GM12878 (cell line): ENCODE data around the gene SV2B. TPM values are rescaled to one million over a fixed set of nuclear protein-coding genes. Genes with fewer than 3 reads are reported as not detected.

ENCODE experiments used
- ATAC-seq: fragments of 200-7000 bp; cut with Tn5 transposase; 3 replicates; pipeline ENCODE4 v1.9.1; 2020; ENCODE audit warnings: mild to moderate bottlenecking, moderate library complexity
- BruUV-seq: library from RNA; stranded (reverse); fragments of 400-500 nt; replicated peaks from 2 replicates; lab custom pipeline; 2021; lab: Mats Ljungman, UMichigan
- CTCF ChIA-PET: fragments of 300-600 bp; sonication (Branson Sonifier 250); formaldehyde crosslinking; extraction: SDS; loops from one replicate; lab custom pipeline; 2021; ENCODE audit warnings: inconsistent platforms; lab: Yijun Ruan, JAX
- POLR2A ChIA-PET: fragments of 350-600 bp; formaldehyde crosslinking; extraction: SDS; loops from one replicate; lab custom pipeline; 2021; ENCODE audit warnings: inconsistent platforms; lab: Charles Lee
- RAD21 ChIA-PET: fragments of 300-600 bp; sonication (Branson Sonifier 250); formaldehyde crosslinking; loops from one replicate; lab custom pipeline; 2023; ENCODE audit warnings: antibody characterized with exemption; ENCODE audit not compliant: unreplicated experiment; lab: Charles Lee
- SMC1A ChIA-PET: fragments of 300-600 bp; sonication (Branson Sonifier 250); formaldehyde crosslinking; loops from one replicate; lab custom pipeline; 2023; ENCODE audit not compliant: unreplicated experiment, uncharacterized antibody; lab: Charles Lee
- DNase-seq: peaks from one replicate; pipeline ENCODE4 v3.0.0-alpha.2; 2011; ENCODE audit warnings: low read depth, low spot score
- FAIRE-seq: peaks from 3 replicates; lab custom pipeline; 2011; peaks lifted over from hg19 to GRCh38; lab: Jason Lieb, UNC
- H2AFZ ChIP-seq: 2 replicates; pipeline ENCODE4 v1.6.0; 2011; ENCODE audit warnings: low read depth, low read length, control low read depth; ENCODE audit not compliant: control insufficient read depth
- H3K27ac ChIP-seq: 2 replicates; pipeline ENCODE4 v1.5.1; 2011; ENCODE audit warnings: control low read depth; ENCODE audit not compliant: control insufficient read depth, insufficient read depth
- H3K27me3 ChIP-seq, 2 experiments: replicated peaks in 1 of 2; 2 replicates each; pipeline versions ENCODE4 v1.6.0 to v1.6.1; 2011; ENCODE audit warnings: low read length in 1 of 2; ENCODE audit not compliant: control insufficient read depth in 2 of 2, insufficient read depth in 2 of 2
- H3K36me3 ChIP-seq, 2 experiments: 2 replicates each; pipeline ENCODE4 v1.5.1; 2011; ENCODE audit warnings: low read length in 1 of 2; ENCODE audit not compliant: control insufficient read depth in 2 of 2, insufficient read depth in 2 of 2
- H3K4me1 ChIP-seq: 2 replicates; pipeline ENCODE4 v1.6.1; 2011; ENCODE audit warnings: mild to moderate bottlenecking, low read length, moderate library complexity, mixed read lengths; ENCODE audit not compliant: control insufficient read depth, insufficient read depth
- H3K4me2 ChIP-seq: 2 replicates; pipeline ENCODE4 v1.6.0; 2011; ENCODE audit warnings: control low read depth; ENCODE audit not compliant: control insufficient read depth, insufficient read depth
- H3K4me3 ChIP-seq: fragments of 200-600 bp; sonication (generic); 2 replicates; pipeline ENCODE4 v1.5.1; 2016
- H3K79me2 ChIP-seq: 2 replicates; pipeline ENCODE4 v1.6.0; 2011; ENCODE audit warnings: low read length; ENCODE audit not compliant: control insufficient read depth, insufficient read depth
- H3K9ac ChIP-seq: 2 replicates; pipeline ENCODE4 v1.8.0; 2011; ENCODE audit warnings: low read length, control low read depth, mixed read lengths; ENCODE audit not compliant: control insufficient read depth, insufficient read depth
- H3K9me3 ChIP-seq: replicated peaks from 3 replicates; pipeline ENCODE4 v1.5.1; 2011; ENCODE audit warnings: mild to moderate bottlenecking, low read length; ENCODE audit not compliant: control insufficient read depth, insufficient read depth
- H4K20me1 ChIP-seq: 2 replicates; pipeline ENCODE4 v1.6.0; 2011; ENCODE audit not compliant: control insufficient read depth, insufficient read depth
- EP300 ChIP-seq, 2 experiments: fragments of 150-350 bp in 1 of 2; IDR thresholded peaks; 2 replicates each; pipeline ENCODE4 v1.6.1; 2011 to 2012; ENCODE audit warnings: low read depth in 2 of 2, low read length in 2 of 2, borderline replicate concordance in 1 of 2, improper control_type of control experiment in 1 of 2, inconsistent platforms in 1 of 2; ENCODE audit not compliant: control insufficient read depth in 1 of 2
- GABPA ChIP-seq: IDR thresholded peaks from 2 replicates; pipeline ENCODE4 v1.6.1; 2014; ENCODE audit warnings: antibody characterized with exemption, low read depth, mild to moderate bottlenecking, inconsistent platforms
- KDM1A ChIP-seq: fragments of 200-600 bp; sonication (generic); IDR thresholded peaks from 2 replicates; pipeline ENCODE4 v1.6.1; 2016; ENCODE audit warnings: borderline replicate concordance
- MTA2 ChIP-seq: fragments of 450-650 bp; IDR thresholded peaks from 2 replicates; pipeline ENCODE4 v1.6.1; 2016; ENCODE audit warnings: low read depth, mild to moderate bottlenecking, moderate library complexity
- NFYB ChIP-seq: IDR thresholded peaks from 2 replicates; pipeline ENCODE4 v1.6.1; 2011; ENCODE audit warnings: low read depth, mild to moderate bottlenecking, low read length, improper control_type of control experiment, moderate library complexity; ENCODE audit not compliant: insufficient read depth
- NRF1 ChIP-seq: conservative IDR thresholded peaks from 2 replicates; pipeline ENCODE4 v1.6.1; 2011; ENCODE audit warnings: mild to moderate bottlenecking, low read depth, low read length, improper control_type of control experiment
- POU2F2 ChIP-seq: IDR thresholded peaks from 3 replicates; pipeline ENCODE4 v1.6.1; 2011; ENCODE audit warnings: low read depth, mild to moderate bottlenecking, low read length, borderline replicate concordance
- SKIL ChIP-seq: fragments of 450-650 bp; IDR thresholded peaks from 2 replicates; pipeline ENCODE4 v1.6.1; 2017; ENCODE audit warnings: mild to moderate bottlenecking, low read depth, inconsistent platforms; ENCODE audit not compliant: poor library complexity, severe bottlenecking
- SREBF1 ChIP-seq: IDR thresholded peaks from 2 replicates; pipeline ENCODE4 v1.6.1; 2012; ENCODE audit warnings: mild to moderate bottlenecking, low read length
- TCF7 ChIP-seq: IDR thresholded peaks from 2 replicates; pipeline ENCODE4 v1.6.1; 2014; ENCODE audit warnings: antibody characterized with exemption, borderline replicate concordance
- WRNIP1 ChIP-seq: IDR thresholded peaks from 2 replicates; pipeline ENCODE4 v1.6.1; 2011; ENCODE audit warnings: low read depth, low read length, improper control_type of control experiment, borderline replicate concordance
- YBX1 ChIP-seq: fragments of 450-650 bp; IDR thresholded peaks from 2 replicates; pipeline ENCODE4 v1.6.1; 2016; ENCODE audit warnings: antibody characterized with exemption
- WGBS: methylation state at CpG from one replicate; pipeline ENCODE4 v1.1.6; 2016; ENCODE audit warnings: low lambda C conversion rate; ENCODE audit not compliant: insufficient replicate concordance, insufficient coverage; ENCODE audit errors: missing lambda C conversion rate; 5-methylcytosine and 5-hydroxymethylcytosine counted together
- in situ Hi-C: fragments of 300-500 bp; cut with MboI; formaldehyde crosslinking; loops from 9 replicates; pipeline ENCODE4 v1.14.3; 2018; ENCODE audit warnings: mixed read lengths
- intact Hi-C: fragments of 100-400 bp; cut with micrococcal nuclease; formaldehyde crosslinking; loops from one replicate; pipeline ENCODE4 v1.14.2; 2022; ENCODE audit not compliant: unreplicated experiment
- polyA plus RNA-seq, 11 experiments: library from polyadenylated mRNA; depleted of rRNA in 4 of 11; unstranded in 6 of 11; stranded (reverse) in 5 of 11; fragments of >200 nt; fragmentation: Nextera tagmentation in 4 of 11; fragmentation: Illumina TruSeq in 1 of 11; extraction: Ambion mirVana in 4 of 11; extraction: Trizol in 1 of 11; gene quantifications; 1 replicate in 1 of 11; 2 replicates in 10 of 11; pipeline versions ENCODE4 v1.2.1 to v1.2.3, GENCODE V29; 2011 to 2016; ENCODE audit warnings: inconsistent platforms in 2 of 11, missing spikeins in 2 of 11, low read depth in 1 of 11
- total RNA-seq, 4 experiments: library from RNA; depleted of rRNA in 3 of 4; stranded (reverse); fragments of >200 nt in 3 of 4; fragmentation: Illumina TruSeq in 1 of 4; extraction: Trizol in 1 of 4; gene quantifications; 2 replicates each; pipeline versions ENCODE4 v1.2.1 to v1.2.3, GENCODE V29; 2013 to 2021
- TF ChIP-seq, protein P1 (sequence below): IDR thresholded peaks from 2 replicates; pipeline ENCODE4 v1.6.1; 2012; ENCODE audit warnings: mild to moderate bottlenecking, low read depth, low read length
- TF ChIP-seq, protein P2 (sequence below): fragments of 450-650 bp; IDR thresholded peaks from 2 replicates; pipeline ENCODE4 v1.6.1; 2017; ENCODE audit warnings: mild to moderate bottlenecking, moderate library complexity

SV2B gene
- total and polyA plus RNA-seq, 10 of the 15 experiments (the other 5 are each of a cell fraction or from before 2014, with no cell fraction given): 0.03 to 1.7 (median 1.3) TPM

DNA sequence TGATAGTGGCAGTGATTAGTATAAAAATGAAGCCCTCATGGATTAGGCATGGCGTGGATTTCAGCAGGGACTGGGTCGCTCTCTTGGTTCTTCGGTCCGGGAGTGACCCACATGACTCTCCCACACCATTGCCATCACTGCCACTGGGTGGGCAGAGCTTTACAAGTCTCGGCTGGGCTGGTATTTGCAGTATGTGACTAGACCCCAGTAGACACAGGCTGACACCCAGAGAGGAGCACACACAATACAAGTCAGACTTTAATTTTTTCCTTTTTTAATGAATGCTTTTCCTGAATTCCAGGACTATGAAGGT, 1.5 kb downstream of the SV2B start:
- DNase-seq: no peak
- H3K79me2 ChIP-seq: no peaks in the 10 kb centered on the region
- H2AFZ ChIP-seq: no peak overlapping the region
- no peak overlapping the region for H3K9ac ChIP-seq
- H3K4me2 ChIP-seq: no peak overlapping the region
- ChIA-PET POLR2A (interaction anchor here (1.0 kb wide), 1 partner anchor 16 kb away, joined by 3 read pairs; no protein-coding TSS in a partner anchor), SMC1A (no interaction called here), RAD21 (no interaction called here), CTCF (interaction anchor here (1.4 kb wide), 1 partner anchor 124 kb away, joined by 3 read pairs; no protein-coding TSS in a partner anchor)
- intact Hi-C loops: no loop called here
- H4K20me1 ChIP-seq: no peaks in the 10 kb centered on the region
- no peak overlapping the region for H3K4me3 ChIP-seq
- H3K9me3 ChIP-seq: no peaks in the 10 kb centered on the region
- H3K4me1 ChIP-seq: no peaks in the 10 kb centered on the region
- BruUV-seq: no TSS peak
- no peak for ATAC-seq
- WGBS: 54% methylated on average over 5 of the region's 5 CpGs
- no peak for FAIRE-seq
- no peaks in the 10 kb centered on the region for H3K36me3 ChIP-seq
- no peak overlapping the region for H3K27ac ChIP-seq
- peaks cover 15 to 18% of the 10 kb centered on the region in 2 experiments for H3K27me3 ChIP-seq
- TF ChIP-seq NRF1 (no peak), SREBF1 (no peak), MTA2 (no peak), EP300 (IDR thresholded peaks at IDR 0.05; ENCODE audit: borderline replicate concordance in 1 of 2, control insufficient read depth in 1 of 2, low read depth in 2 of 2, low read length in 2 of 2) (no peak), WRNIP1 (no peak), POU2F2 (no peak), GABPA (no peak), YBX1 (no peak), TCF7 (no peak), KDM1A (no peak), SKIL (no peak), NFYB (no peak)
- TF ChIP-seq, protein P1, sequence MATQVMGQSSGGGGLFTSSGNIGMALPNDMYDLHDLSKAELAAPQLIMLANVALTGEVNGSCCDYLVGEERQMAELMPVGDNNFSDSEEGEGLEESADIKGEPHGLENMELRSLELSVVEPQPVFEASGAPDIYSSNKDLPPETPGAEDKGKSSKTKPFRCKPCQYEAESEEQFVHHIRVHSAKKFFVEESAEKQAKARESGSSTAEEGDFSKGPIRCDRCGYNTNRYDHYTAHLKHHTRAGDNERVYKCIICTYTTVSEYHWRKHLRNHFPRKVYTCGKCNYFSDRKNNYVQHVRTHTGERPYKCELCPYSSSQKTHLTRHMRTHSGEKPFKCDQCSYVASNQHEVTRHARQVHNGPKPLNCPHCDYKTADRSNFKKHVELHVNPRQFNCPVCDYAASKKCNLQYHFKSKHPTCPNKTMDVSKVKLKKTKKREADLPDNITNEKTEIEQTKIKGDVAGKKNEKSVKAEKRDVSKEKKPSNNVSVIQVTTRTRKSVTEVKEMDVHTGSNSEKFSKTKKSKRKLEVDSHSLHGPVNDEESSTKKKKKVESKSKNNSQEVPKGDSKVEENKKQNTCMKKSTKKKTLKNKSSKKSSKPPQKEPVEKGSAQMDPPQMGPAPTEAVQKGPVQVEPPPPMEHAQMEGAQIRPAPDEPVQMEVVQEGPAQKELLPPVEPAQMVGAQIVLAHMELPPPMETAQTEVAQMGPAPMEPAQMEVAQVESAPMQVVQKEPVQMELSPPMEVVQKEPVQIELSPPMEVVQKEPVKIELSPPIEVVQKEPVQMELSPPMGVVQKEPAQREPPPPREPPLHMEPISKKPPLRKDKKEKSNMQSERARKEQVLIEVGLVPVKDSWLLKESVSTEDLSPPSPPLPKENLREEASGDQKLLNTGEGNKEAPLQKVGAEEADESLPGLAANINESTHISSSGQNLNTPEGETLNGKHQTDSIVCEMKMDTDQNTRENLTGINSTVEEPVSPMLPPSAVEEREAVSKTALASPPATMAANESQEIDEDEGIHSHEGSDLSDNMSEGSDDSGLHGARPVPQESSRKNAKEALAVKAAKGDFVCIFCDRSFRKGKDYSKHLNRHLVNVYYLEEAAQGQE: no peak
- TF ChIP-seq, protein P2, sequence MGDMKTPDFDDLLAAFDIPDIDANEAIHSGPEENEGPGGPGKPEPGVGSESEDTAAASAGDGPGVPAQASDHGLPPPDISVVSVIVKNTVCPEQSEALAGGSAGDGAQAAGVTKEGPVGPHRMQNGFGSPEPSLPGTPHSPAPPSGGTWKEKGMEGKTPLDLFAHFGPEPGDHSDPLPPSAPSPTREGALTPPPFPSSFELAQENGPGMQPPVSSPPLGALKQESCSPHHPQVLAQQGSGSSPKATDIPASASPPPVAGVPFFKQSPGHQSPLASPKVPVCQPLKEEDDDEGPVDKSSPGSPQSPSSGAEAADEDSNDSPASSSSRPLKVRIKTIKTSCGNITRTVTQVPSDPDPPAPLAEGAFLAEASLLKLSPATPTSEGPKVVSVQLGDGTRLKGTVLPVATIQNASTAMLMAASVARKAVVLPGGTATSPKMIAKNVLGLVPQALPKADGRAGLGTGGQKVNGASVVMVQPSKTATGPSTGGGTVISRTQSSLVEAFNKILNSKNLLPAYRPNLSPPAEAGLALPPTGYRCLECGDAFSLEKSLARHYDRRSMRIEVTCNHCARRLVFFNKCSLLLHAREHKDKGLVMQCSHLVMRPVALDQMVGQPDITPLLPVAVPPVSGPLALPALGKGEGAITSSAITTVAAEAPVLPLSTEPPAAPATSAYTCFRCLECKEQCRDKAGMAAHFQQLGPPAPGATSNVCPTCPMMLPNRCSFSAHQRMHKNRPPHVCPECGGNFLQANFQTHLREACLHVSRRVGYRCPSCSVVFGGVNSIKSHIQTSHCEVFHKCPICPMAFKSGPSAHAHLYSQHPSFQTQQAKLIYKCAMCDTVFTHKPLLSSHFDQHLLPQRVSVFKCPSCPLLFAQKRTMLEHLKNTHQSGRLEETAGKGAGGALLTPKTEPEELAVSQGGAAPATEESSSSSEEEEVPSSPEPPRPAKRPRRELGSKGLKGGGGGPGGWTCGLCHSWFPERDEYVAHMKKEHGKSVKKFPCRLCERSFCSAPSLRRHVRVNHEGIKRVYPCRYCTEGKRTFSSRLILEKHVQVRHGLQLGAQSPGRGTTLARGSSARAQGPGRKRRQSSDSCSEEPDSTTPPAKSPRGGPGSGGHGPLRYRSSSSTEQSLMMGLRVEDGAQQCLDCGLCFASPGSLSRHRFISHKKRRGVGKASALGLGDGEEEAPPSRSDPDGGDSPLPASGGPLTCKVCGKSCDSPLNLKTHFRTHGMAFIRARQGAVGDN: no peak
- in situ Hi-C loops: no loop called here
